SU-DHL-6 (cell line): ENCODE results near the gene SUPT4H1.

Source experiments
- H2AFZ ChIP-seq: fragments of 200-600 bp; sonication (generic); 2 replicates; pipeline ENCODE4 v1.6.1; 2014; ENCODE audit warnings: low read depth, mild to moderate bottlenecking, moderate library complexity, mixed read lengths, antibody characterized with exemption, low read length; ENCODE audit not compliant: severe bottlenecking
- H3F3A ChIP-seq: fragments of 200-600 bp; shearing (Covaris generic); 2 replicates; pipeline ENCODE4 v1.6.0; 2016; ENCODE audit warnings: antibody characterized with exemption, mild to moderate bottlenecking; ENCODE audit not compliant: insufficient read depth
- H3K27ac ChIP-seq: fragments of 200-600 bp; sonication (generic); 2 replicates; pipeline ENCODE4 v1.5.1; 2016; ENCODE audit warnings: low read depth, mild to moderate bottlenecking, low read length, moderate library complexity, mixed read lengths
- H3K27me3 ChIP-seq: fragments of 200-600 bp; sonication (generic), shearing (Covaris generic); 2 replicates; pipeline ENCODE4 v1.6.0; 2014; ENCODE audit warnings: mild to moderate bottlenecking, low read length
- H3K36me3 ChIP-seq: fragments of 200-600 bp; sonication (generic); 2 replicates; pipeline ENCODE4 v1.6.1; 2014; ENCODE audit warnings: mild to moderate bottlenecking, low read length, mixed read lengths
- H3K4me2 ChIP-seq: fragments of 300-600, 200-600 bp; shearing (Covaris generic), sonication (generic); 2 replicates; pipeline ENCODE4 v1.6.0; 2014; ENCODE audit warnings: low read length, low read depth, mild to moderate bottlenecking; ENCODE audit not compliant: poor library complexity, severe bottlenecking
- H3K4me3 ChIP-seq: fragments of 200-600 bp; sonication (generic); 2 replicates; pipeline ENCODE4 v1.5.1; 2014; ENCODE audit warnings: antibody characterized with exemption, low read length, mild to moderate bottlenecking, mixed read lengths; ENCODE audit not compliant: insufficient read depth, poor library complexity, severe bottlenecking
- H3K79me2 ChIP-seq: fragments of 200-600 bp; sonication (generic); 2 replicates; pipeline ENCODE4 v1.6.1; 2014; ENCODE audit warnings: mild to moderate bottlenecking, low read length, moderate library complexity; ENCODE audit not compliant: insufficient read depth
- H3K9ac ChIP-seq: fragments of 200-600 bp; sonication (generic); 2 replicates; pipeline ENCODE4 v1.7.0; 2014; ENCODE audit warnings: mild to moderate bottlenecking, low read length
- H3K9me2 ChIP-seq: fragments of 200-600 bp; sonication (generic); replicated peaks from 2 replicates; pipeline ENCODE4 v1.6.1; 2014; ENCODE audit warnings: low read length; ENCODE audit not compliant: insufficient read depth
- H3K9me3 ChIP-seq: fragments of 200-600 bp; sonication (generic); 2 replicates; pipeline ENCODE4 v1.6.1; 2014; ENCODE audit warnings: low read length, mixed read lengths; ENCODE audit not compliant: insufficient read depth
- H4K20me1 ChIP-seq: fragments of 200-600 bp; sonication (generic); 2 replicates; pipeline ENCODE4 v1.6.1; 2014; ENCODE audit warnings: low read depth, mild to moderate bottlenecking, antibody characterized with exemption, low read length, moderate library complexity, mixed read lengths
- EZH2phosphoT487 ChIP-seq: fragments of 200-600 bp; sonication (generic), shearing (Covaris generic); conservative IDR thresholded peaks from 2 replicates; pipeline ENCODE4 v1.6.1; 2018; ENCODE audit warnings: mild to moderate bottlenecking, antibody characterized with exemption, low read length, moderate library complexity, mixed read lengths
- TF ChIP-seq, protein P1 (sequence below): fragments of 200-600 bp; sonication (generic); IDR thresholded peaks from one replicate; pipeline ENCODE4 v1.5.1; 2017; ENCODE audit warnings: antibody characterized with exemption, mild to moderate bottlenecking, low read length, moderate library complexity; ENCODE audit not compliant: insufficient read depth, poor library complexity, severe bottlenecking

The SUPT4H1 gene

DNA sequence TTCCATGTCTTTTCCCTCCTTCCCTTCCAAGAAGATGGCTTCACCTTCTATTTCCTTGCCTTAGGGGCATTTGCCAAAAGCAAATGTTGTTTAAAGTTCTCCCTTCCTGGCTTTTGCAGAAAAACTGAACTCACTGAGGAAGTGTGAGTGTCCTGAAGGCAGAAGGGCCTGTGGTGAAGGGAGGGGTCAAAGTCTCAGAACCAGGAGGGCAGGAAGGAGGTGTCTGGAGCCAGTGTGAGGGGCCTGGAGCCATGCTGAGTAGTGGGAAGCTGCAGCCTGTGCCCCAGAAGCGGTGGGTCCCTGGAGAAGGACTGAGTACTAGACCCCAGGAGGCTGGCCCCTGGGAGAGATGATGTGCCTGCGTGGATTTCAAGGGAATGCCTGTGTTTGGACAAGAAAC lies 23.8 kb upstream of the SUPT4H1 start:
- Histone ChIP-seq H3K9me2 (no peaks in the 10 kb centered on the region), H3K4me2 (no peak overlapping the region), H3F3A (no peaks in the 10 kb centered on the region), H3K9me3 (no peaks in the 10 kb centered on the region), H3K4me3 (no peak overlapping the region), H3K79me2 (no peaks in the 10 kb centered on the region), H3K9ac (no peak overlapping the region), H3K27me3 (no peaks in the 10 kb centered on the region), H4K20me1 (no peaks in the 10 kb centered on the region), H3K27ac (no peak overlapping the region), H2AFZ (no peak overlapping the region), H3K36me3 (no peaks in the 10 kb centered on the region)
- no peak for TF ChIP-seq EZH2phosphoT487
- TF ChIP-seq, protein P1, sequence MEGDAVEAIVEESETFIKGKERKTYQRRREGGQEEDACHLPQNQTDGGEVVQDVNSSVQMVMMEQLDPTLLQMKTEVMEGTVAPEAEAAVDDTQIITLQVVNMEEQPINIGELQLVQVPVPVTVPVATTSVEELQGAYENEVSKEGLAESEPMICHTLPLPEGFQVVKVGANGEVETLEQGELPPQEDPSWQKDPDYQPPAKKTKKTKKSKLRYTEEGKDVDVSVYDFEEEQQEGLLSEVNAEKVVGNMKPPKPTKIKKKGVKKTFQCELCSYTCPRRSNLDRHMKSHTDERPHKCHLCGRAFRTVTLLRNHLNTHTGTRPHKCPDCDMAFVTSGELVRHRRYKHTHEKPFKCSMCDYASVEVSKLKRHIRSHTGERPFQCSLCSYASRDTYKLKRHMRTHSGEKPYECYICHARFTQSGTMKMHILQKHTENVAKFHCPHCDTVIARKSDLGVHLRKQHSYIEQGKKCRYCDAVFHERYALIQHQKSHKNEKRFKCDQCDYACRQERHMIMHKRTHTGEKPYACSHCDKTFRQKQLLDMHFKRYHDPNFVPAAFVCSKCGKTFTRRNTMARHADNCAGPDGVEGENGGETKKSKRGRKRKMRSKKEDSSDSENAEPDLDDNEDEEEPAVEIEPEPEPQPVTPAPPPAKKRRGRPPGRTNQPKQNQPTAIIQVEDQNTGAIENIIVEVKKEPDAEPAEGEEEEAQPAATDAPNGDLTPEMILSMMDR: no peak

DNA sequence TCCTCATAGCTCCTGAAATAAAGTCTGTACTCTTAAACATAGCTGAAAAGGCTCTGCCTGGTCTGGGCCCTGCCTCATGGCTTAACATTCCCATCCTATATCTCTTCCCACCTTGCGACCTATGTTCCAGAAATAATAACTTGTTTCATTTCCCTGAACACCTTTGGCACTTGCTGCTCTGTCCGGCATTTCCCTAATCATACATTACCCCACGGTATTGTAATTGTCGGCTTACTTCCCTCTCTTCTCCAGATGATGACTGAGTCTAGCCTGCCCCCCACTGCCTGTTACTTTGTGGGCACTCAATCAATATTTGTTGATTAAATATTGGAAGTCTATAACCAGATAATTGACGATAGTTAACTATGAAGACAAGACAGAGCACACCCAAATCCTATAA lies 23.3 kb upstream of the SUPT4H1 start:
- Histone ChIP-seq H3K9me3 (no peaks in the 10 kb centered on the region), H3K4me2 (no peak overlapping the region), H4K20me1 (no peaks in the 10 kb centered on the region), H3K27ac (no peak overlapping the region), H3F3A (no peaks in the 10 kb centered on the region), H3K79me2 (no peaks in the 10 kb centered on the region), H2AFZ (no peak overlapping the region), H3K36me3 (no peaks in the 10 kb centered on the region), H3K4me3 (no peak overlapping the region), H3K9ac (no peak overlapping the region), H3K27me3 (no peaks in the 10 kb centered on the region), H3K9me2 (no peaks in the 10 kb centered on the region)
- TF ChIP-seq, protein P1: no peak
- TF ChIP-seq EZH2phosphoT487: no peak

DNA sequence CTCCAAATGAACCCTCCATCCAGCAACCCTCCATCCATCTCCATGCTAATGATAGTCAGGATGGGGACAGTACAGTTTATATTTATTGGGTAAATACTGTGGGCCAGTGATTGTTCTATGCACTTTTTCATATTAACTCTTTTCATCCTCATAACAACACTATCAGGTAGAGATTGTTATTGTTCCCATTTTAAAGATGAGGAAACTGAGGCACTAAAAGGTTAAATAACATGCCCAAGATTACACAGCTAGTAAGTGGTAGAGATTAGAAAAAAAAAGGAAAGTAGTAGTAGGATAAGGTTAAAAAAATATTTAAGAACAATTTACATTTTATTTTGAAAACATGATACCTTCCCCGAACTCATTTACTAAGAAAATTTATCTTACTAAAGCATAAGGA lies 21.9 kb upstream of the SUPT4H1 start:
- Histone ChIP-seq H3K79me2 (no peaks in the 10 kb centered on the region), H3K9ac (no peak overlapping the region), H3F3A (no peaks in the 10 kb centered on the region), H3K27ac (no peak overlapping the region), H3K27me3 (no peaks in the 10 kb centered on the region), H3K9me2 (no peaks in the 10 kb centered on the region), H4K20me1 (no peaks in the 10 kb centered on the region), H3K36me3 (no peaks in the 10 kb centered on the region), H2AFZ (no peak overlapping the region), H3K9me3 (no peaks in the 10 kb centered on the region), H3K4me3 (no peak overlapping the region), H3K4me2 (no peak overlapping the region)
- TF ChIP-seq EZH2phosphoT487: no peak
- TF ChIP-seq, protein P1: no peak
